Measurements from ENCODE around the gene PTOV1. TPM values are rescaled to one million over a fixed set of nuclear protein-coding genes. Genes with fewer than 3 reads are reported as not detected.

The PTOV1 gene
- polyA plus RNA-seq (ENCODE audit: insufficient read length in 4 of 4), result 100 to 1,000 TPM; 218 to 399 (median 268) TPM

DNA sequence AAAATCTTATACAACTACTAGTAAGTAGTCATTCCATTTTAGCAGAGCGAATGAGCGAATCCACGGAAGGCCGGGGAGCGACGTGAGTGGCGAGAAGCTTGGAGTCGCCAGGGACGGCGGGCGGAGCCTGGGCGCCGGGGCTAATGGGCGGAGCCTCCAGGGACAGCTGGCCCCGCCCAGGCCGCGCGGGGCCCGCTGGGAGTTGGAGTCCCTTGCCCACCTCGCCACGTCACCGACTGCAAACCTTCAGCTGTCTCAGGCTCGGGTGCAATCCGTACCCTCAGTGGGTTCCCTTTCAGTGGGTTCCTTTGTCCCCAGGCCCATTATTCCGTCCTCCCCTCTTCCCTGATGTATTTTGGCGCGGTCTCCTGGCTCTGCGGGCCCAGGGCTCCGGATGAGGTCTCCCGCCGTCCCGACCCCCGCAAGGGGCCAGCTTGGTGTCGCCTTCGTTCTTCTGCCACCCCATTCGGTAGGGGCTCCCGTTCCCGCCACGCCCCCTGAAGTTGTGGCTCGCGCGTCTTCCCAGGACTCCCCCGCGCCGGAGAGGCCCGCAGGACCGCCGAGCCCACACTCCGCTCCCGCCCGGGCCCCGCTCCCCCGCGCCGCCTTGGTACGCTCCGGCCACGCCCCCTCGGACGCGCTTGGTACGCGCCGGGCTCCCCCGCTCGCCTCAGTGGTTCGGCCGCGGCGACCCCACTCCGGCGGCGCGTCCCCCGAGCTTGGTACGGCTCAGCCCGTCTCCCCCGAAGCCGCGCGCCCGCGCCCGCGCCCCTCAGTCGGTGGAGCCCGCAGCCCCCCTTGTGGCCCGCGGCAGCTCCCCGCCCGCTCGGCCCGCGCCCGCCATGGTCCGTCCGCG lies at the start of gene PTOV1:
PTOV1 (plus strand) TSS at position 673 of the 856 bp plus-strand sequence.
- DNase-seq (ENCODE audit: low read depth in 4 of 4, low spot score in 3 of 4), result peak; percentile 75 to 86 (median 83)

DNA sequence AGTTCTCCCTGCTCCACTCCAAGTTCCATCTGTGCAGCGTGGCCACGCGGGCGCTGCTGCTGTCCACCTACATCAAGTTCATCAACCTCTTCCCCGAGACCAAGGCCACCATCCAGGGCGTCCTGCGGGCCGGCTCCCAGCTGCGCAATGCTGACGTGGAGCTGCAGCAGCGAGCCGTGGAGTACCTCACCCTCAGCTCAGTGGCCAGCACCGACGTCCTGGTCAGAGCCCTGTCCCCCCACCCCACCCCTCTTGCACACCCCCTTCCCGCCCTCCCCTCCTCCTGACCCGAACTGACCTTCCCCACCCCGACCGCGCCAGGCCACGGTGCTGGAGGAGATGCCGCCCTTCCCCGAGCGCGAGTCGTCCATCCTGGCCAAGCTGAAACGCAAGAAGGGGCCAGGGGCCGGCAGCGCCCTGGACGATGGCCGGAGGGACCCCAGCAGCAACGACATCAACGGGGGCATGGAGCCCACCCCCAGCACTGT lies 49.5 kb upstream of the PTOV1 start:
- DNase-seq (ENCODE audit: low read depth in 4 of 4, low spot score in 3 of 4), result no peak

DNA sequence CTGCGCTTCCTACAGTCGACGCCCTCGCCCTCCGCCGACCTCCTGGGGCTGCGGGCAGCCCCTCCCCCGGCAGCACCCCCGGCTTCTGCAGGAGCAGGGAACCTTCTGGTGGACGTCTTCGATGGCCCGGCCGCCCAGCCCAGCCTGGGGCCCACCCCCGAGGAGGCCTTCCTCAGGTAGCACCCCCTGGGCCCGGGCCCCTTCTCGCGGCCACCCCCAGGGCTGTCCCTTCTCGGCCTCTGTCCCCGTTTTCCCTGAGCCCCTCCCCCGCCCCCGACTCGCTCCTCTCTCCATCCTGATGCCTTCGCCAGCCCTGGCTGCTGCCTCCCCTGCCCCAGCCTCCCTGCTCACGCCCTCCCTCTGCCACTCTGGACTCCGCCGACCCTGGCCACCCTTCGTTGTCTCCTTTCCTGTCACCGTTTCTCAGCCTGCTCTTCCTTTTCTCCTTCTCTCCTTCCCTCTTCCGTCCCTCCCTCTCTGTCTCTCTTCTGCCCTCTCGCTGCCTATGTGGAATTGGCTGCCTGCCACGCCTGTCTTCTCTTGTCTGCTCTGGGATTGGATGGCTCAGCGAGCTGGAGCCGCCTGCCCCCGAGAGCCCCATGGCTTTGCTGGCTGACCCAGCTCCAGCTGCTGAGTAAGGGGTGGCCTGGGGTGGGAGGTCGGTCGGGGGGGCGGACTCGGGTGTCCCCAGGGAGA lies 48.8 kb upstream of the PTOV1 start:
- peak; percentile 76 to 80 (median 77) for DNase-seq (ENCODE audit: low read depth in 4 of 4, low spot score in 3 of 4)

GRCh38 chr19:49802836-49803528 lies 48.0 kb upstream of the PTOV1 start:
- DNase-seq (ENCODE audit: low read depth in 4 of 4, low spot score in 3 of 4), result no peak

GRCh38 chr19:49803529-49803856 lies 47.5 kb upstream of the PTOV1 start:
- no peak for DNase-seq (ENCODE audit: low read depth in 4 of 4, low spot score in 3 of 4)

- no peak for DNase-seq (ENCODE audit: low read depth in 4 of 4, low spot score in 3 of 4)
Measured at GRCh38 chr19:49805822-49806619, 44.9 kb upstream of the PTOV1 start.

DNA sequence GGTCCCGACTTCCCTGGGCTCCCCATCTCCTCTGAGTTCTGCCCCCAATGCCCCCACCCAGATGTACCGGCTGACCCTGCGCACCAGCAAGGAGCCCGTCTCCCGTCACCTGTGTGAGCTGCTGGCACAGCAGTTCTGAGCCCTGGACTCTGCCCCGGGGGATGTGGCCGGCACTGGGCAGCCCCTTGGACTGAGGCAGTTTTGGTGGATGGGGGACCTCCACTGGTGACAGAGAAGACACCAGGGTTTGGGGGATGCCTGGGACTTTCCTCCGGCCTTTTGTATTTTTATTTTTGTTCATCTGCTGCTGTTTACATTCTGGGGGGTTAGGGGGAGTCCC lies 44.4 kb upstream of the PTOV1 start:
- no peak for DNase-seq (ENCODE audit: low read depth in 4 of 4, low spot score in 3 of 4)

DNA sequence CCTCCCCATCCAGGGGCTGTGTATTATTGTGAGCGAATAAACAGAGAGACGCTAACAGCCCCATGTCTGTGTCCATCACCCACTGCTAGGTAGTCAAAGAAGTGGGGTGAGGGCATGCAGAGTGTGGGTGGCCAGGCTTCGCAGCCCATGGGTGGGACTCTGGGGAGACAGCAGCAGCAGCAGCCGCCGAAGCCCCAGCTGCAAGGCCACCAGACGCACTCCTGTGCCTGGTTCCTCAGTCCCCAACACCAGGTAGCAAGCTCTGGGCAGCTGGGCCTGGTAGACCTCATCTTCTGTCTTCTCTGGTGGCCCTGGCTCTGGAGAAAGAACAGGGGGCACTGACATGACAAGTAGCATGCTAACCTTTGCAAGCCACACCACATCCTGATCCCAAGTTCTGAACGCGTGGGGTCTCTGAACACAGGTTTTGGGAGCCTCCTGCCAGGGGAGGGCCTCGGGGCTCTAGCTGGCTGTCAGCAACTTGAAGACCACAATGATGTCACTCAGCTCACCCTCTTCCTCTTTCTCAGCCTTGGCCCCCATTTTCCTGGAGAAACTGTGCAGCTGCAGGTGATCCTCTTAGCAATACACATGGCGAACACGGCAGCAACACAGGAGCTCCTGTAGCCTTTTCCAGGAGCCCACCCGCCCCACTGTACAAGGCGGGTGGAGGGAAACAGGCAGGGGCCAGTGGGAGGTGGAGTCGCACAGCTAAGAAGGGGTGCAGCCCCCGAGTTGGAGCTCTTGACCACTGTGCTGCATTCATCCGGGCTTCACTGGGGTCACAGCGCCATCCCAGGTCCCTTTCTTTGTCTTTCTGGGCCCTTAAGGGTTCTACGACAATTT lies 43.7 kb upstream of the PTOV1 start:
- DNase-seq (ENCODE audit: low read depth in 4 of 4, low spot score in 3 of 4), result no peak

GRCh38 chr19:49807904-49808675 lies 42.9 kb upstream of the PTOV1 start:
- DNase-seq (ENCODE audit: low read depth in 4 of 4, low spot score in 3 of 4), result no peak

GRCh38 chr19:49808711-49809159 lies 42.2 kb upstream of the PTOV1 start:
- DNase-seq (ENCODE audit: low read depth in 4 of 4, low spot score in 3 of 4), result peak; percentile 70 to 80 (median 78)

GRCh38 chr19:49809160-49809940 lies 41.6 kb upstream of the PTOV1 start:
- DNase-seq (ENCODE audit: low read depth in 4 of 4, low spot score in 3 of 4), result no peak

- DNase-seq (ENCODE audit: low read depth in 4 of 4, low spot score in 3 of 4), result no peak
Measured at GRCh38 chr19:49809941-49810389, 41.0 kb upstream of the PTOV1 start.

DNA sequence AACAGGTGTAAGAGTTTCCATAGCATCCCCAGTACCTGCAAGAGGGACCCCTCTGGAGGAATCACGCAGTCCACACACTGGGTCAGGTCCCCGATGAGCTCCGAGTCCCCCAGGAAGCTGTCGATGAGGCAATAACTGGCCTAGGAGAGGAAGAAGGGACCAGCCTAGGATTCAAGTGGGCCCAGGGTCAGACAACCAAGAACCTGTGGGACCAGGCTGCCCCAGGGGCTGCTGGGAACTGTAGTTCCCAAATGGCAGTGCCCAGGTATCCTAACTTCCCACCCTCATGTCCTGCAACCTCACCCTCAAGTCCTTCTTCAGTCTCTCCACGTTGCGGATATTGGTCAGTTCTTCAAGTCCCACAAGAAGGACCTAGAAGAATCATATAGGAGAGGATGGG lies 39.6 kb upstream of the PTOV1 start:
- no peak for DNase-seq (ENCODE audit: low read depth in 4 of 4, low spot score in 3 of 4)

GRCh38 chr19:49812452-49812996 lies 38.4 kb upstream of the PTOV1 start:
- DNase-seq (ENCODE audit: low read depth in 4 of 4, low spot score in 3 of 4), result no peak

- DNase-seq (ENCODE audit: low read depth in 4 of 4, low spot score in 3 of 4), result peak; percentile 94 to 98 (median 97)
Measured at GRCh38 chr19:49812997-49813861, 37.7 kb upstream of the PTOV1 start, which contains the start of gene FUZ. TSS of gene FUZ (minus strand) at chr19:49813292. CDS start at chr19:49813106, 186 bp downstream.

DNA sequence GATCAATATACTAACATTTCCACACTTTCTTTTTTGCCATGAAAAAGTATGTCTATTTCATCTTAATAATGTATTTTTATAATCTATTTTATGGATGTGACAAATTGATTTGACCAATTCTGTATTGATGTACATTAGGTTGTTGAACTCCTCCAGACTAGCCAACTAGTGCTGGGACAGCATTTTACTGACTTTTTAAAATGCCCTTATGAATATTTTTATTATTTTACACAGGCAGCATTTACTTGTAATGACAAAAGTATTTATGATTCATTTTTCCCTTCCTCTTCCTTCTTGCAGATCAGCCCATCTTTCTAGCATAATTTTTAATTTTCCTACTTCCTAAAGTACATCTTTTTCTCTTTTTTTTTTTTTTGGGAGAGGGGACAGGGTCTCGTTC lies 36.9 kb upstream of the PTOV1 start:
- DNase-seq (ENCODE audit: low read depth in 4 of 4, low spot score in 3 of 4), result no peak

DNA sequence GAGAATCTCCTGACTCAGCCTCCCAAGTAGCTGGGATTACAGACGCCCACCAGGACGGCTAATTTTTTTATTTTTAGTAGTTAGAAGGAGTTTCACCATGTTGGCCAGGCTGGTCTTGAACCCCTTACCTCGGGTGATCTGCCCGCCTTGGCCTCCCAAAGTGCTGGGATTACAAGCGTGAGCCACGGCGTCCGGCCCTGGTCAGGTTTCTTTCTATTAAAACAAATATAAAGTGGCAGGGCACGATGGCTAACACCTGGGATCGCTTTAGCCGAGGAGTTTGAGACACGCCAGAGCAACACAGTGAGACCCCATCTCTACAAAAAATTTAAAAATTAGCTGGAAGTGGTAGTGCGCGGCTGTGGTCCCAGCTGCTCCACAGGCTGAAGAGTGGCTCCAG lies 34.4 kb upstream of the PTOV1 start:
- DNase-seq (ENCODE audit: low read depth in 4 of 4, low spot score in 3 of 4), result no peak
